WTC11 (cell line): ENCODE data around the gene SAP30BP. TPM values are rescaled to one million over a fixed set of nuclear protein-coding genes. Genes with fewer than 3 reads are reported as not detected.

Experiments
- ATAC-seq: fragments of 200-7000 bp; cut with Tn5 transposase; 2 replicates; pipeline ENCODE4 v1.10.0; 2021; ENCODE audit warnings: mild to moderate bottlenecking, moderate library complexity
- CTCF ChIA-PET: fragments of 300-600 bp; sonication (Branson Sonifier 250); formaldehyde crosslinking; loops from one replicate; lab custom pipeline; 2021; ENCODE audit warnings: antibody characterized with exemption; lab: Charles Lee
- POLR2A ChIA-PET: fragments of 350-600 bp; sonication (Branson Sonifier 250); formaldehyde crosslinking; loops from one replicate; lab custom pipeline; 2021; ENCODE audit warnings: antibody characterized with exemption; lab: Charles Lee
- DNase-seq: peaks from one replicate; pipeline ENCODE4 v3.0.0; 2021; ENCODE audit warnings: low spot score
- H3K27ac Mint-ChIP-seq: 2 replicates; pipeline ENCODE4 v1.8.0; 2021; ENCODE audit warnings: mixed read lengths
- H3K27me3 Mint-ChIP-seq: 2 replicates; pipeline ENCODE4 v1.8.0; 2021; ENCODE audit warnings: low read depth, mild to moderate bottlenecking, moderate library complexity, mixed read lengths
- H3K36me3 Mint-ChIP-seq: 2 replicates; pipeline ENCODE4 v1.8.0; 2021; ENCODE audit warnings: mixed read lengths
- H3K4me1 Mint-ChIP-seq: 2 replicates; pipeline ENCODE4 v1.8.0; 2022; ENCODE audit warnings: mixed read lengths
- H3K4me3 Mint-ChIP-seq: 2 replicates; pipeline ENCODE4 v1.8.0; 2021; ENCODE audit warnings: mild to moderate bottlenecking, moderate library complexity, mixed read lengths
- H3K9me3 Mint-ChIP-seq: 2 replicates; pipeline ENCODE4 v1.8.0; 2021; ENCODE audit warnings: mixed read lengths
- ATF2 ChIP-seq: sonication (generic); formaldehyde crosslinking; IDR thresholded peaks from 2 replicates; pipeline ENCODE4 v1.8.1; 2022; ENCODE audit warnings: low read depth, missing genetic modification reagents, borderline replicate concordance
- ETV6 ChIP-seq: sonication (generic); formaldehyde crosslinking; IDR thresholded peaks from 2 replicates; pipeline ENCODE4 v1.8.1; 2022; ENCODE audit warnings: mild to moderate bottlenecking, missing genetic modification reagents
- FOXJ3 ChIP-seq: sonication (generic); formaldehyde crosslinking; IDR thresholded peaks from 2 replicates; pipeline ENCODE4 v1.9.0; 2021; ENCODE audit warnings: missing genetic modification reagents, mild to moderate bottlenecking, borderline replicate concordance
- FOXP1 ChIP-seq: sonication (generic); formaldehyde crosslinking; IDR thresholded peaks from 2 replicates; pipeline ENCODE4 v1.8.0; 2022; ENCODE audit warnings: missing genetic modification reagents, mild to moderate bottlenecking, moderate library complexity, borderline replicate concordance
- JAZF1 ChIP-seq: fragments of 250-450 bp; sonication (Bioruptor Pico); IDR thresholded peaks from 2 replicates; pipeline ENCODE4 v1.9.0; 2021; ENCODE audit warnings: moderate library complexity, mild to moderate bottlenecking, inconsistent platforms
- KAT7 ChIP-seq: sonication (generic); formaldehyde crosslinking; IDR thresholded peaks from 2 replicates; pipeline ENCODE4 v1.8.1; 2023; ENCODE audit warnings: missing genetic modification reagents, mild to moderate bottlenecking, borderline replicate concordance
- NFATC4 ChIP-seq: fragments of 250-450 bp; sonication (Bioruptor Pico); IDR thresholded peaks from 2 replicates; pipeline ENCODE4 v1.9.0; 2021; ENCODE audit warnings: mild to moderate bottlenecking
- NFYB ChIP-seq: sonication (generic); formaldehyde crosslinking; conservative IDR thresholded peaks from 2 replicates; pipeline ENCODE4 v1.8.0; 2022; ENCODE audit warnings: low read depth, missing genetic modification reagents
- OVOL2 ChIP-seq: fragments of 250-450 bp; sonication (Bioruptor Pico); IDR thresholded peaks from 2 replicates; pipeline ENCODE4 v1.9.0; 2021; ENCODE audit warnings: mild to moderate bottlenecking, borderline replicate concordance
- PREB ChIP-seq: sonication (generic); formaldehyde crosslinking; IDR thresholded peaks from 2 replicates; pipeline ENCODE4 v1.8.1; 2022; ENCODE audit warnings: mild to moderate bottlenecking, missing genetic modification reagents, moderate library complexity, borderline replicate concordance
- PRRX2 ChIP-seq: fragments of 250-450 bp; sonication (Bioruptor Pico); IDR thresholded peaks from 2 replicates; pipeline ENCODE4 v1.8.0; 2021; ENCODE audit warnings: mild to moderate bottlenecking
- RORB ChIP-seq: fragments of 250-450 bp; sonication (Bioruptor Pico); IDR thresholded peaks from 2 replicates; pipeline ENCODE4 v1.9.0; 2021; ENCODE audit warnings: mild to moderate bottlenecking
- TEAD1 ChIP-seq: sonication (generic); formaldehyde crosslinking; IDR thresholded peaks from 2 replicates; pipeline ENCODE4 v1.8.0; 2022; ENCODE audit warnings: mild to moderate bottlenecking, missing genetic modification reagents
- TP53 ChIP-seq: sonication (generic); formaldehyde crosslinking; IDR thresholded peaks from 2 replicates; pipeline ENCODE4 v1.8.1; 2023; ENCODE audit warnings: mild to moderate bottlenecking, missing genetic modification reagents
- ZNF121 ChIP-seq: sonication (generic); formaldehyde crosslinking; IDR thresholded peaks from 2 replicates; pipeline ENCODE4 v1.8.0; 2023; ENCODE audit warnings: missing genetic modification reagents
- ZNF317 ChIP-seq: sonication (generic); formaldehyde crosslinking; IDR thresholded peaks from 2 replicates; pipeline ENCODE4 v1.8.1; 2023; ENCODE audit warnings: low read depth, mild to moderate bottlenecking, moderate library complexity, missing genetic modification reagents, borderline replicate concordance
- ZNF425 ChIP-seq: fragments of 250-450 bp; sonication (Bioruptor Pico); conservative IDR thresholded peaks from 2 replicates; pipeline ENCODE4 v1.9.0; 2021; ENCODE audit warnings: mild to moderate bottlenecking
- ZSCAN18 ChIP-seq: fragments of 250-450 bp; sonication (Bioruptor Pico); IDR thresholded peaks from 2 replicates; pipeline ENCODE4 v2.1.2; 2022; ENCODE audit warnings: mild to moderate bottlenecking, moderate library complexity
- total RNA-seq: library from RNA; stranded (reverse); gene quantifications from 3 replicates; pipeline ENCODE4 v1.2.3, GENCODE V29; 2021
- TF ChIP-seq, protein P1 (sequence below): fragments of 250-450 bp; sonication (Bioruptor Pico); IDR thresholded peaks from 2 replicates; pipeline ENCODE4 v1.8.0; 2021; ENCODE audit warnings: mild to moderate bottlenecking
- TF ChIP-seq, protein P2 (sequence below): sonication (generic); formaldehyde crosslinking; IDR thresholded peaks from 2 replicates; pipeline ENCODE4 v1.8.0; 2022; ENCODE audit warnings: mild to moderate bottlenecking, missing genetic modification reagents
- TF ChIP-seq, protein P3 (sequence below): sonication (generic); formaldehyde crosslinking; IDR thresholded peaks from 2 replicates; pipeline ENCODE4 v1.8.1; 2022; ENCODE audit warnings: missing genetic modification reagents, borderline replicate concordance
- TF ChIP-seq, protein P4 (sequence below): sonication (generic); formaldehyde crosslinking; IDR thresholded peaks from 2 replicates; pipeline ENCODE4 v1.8.0; 2023; ENCODE audit warnings: missing genetic modification reagents, mild to moderate bottlenecking, borderline replicate concordance

The SAP30BP gene
- total RNA-seq, 1 experiment from 2014 or later: 86.8 TPM

GRCh38 chr17:75727391-75727790 is 60.3 kb downstream of the SAP30BP start (continued):
- TF ChIP-seq, protein P1, sequence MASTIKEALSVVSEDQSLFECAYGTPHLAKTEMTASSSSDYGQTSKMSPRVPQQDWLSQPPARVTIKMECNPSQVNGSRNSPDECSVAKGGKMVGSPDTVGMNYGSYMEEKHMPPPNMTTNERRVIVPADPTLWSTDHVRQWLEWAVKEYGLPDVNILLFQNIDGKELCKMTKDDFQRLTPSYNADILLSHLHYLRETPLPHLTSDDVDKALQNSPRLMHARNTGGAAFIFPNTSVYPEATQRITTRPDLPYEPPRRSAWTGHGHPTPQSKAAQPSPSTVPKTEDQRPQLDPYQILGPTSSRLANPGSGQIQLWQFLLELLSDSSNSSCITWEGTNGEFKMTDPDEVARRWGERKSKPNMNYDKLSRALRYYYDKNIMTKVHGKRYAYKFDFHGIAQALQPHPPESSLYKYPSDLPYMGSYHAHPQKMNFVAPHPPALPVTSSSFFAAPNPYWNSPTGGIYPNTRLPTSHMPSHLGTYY (CRISPR knock-in tag): no peak
- no peak for TF ChIP-seq TP53 (CRISPR knock-in tag)
- no peak for TF ChIP-seq FOXP1 (CRISPR knock-in tag)
- no peak for TF ChIP-seq NFYB (CRISPR knock-in tag)
- TF ChIP-seq FOXJ3 (CRISPR knock-in tag): no peak
- no peak for TF ChIP-seq ATF2 (CRISPR knock-in tag)
- no peak for TF ChIP-seq KAT7 (CRISPR knock-in tag)
- no peak for TF ChIP-seq ETV6 (CRISPR knock-in tag)
- TF ChIP-seq, protein P2, sequence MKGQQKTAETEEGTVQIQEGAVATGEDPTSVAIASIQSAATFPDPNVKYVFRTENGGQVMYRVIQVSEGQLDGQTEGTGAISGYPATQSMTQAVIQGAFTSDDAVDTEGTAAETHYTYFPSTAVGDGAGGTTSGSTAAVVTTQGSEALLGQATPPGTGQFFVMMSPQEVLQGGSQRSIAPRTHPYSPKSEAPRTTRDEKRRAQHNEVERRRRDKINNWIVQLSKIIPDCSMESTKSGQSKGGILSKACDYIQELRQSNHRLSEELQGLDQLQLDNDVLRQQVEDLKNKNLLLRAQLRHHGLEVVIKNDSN (CRISPR knock-in tag): no peak
- TF ChIP-seq ZNF425 (CRISPR knock-in tag): no peak
- TF ChIP-seq, protein P3, sequence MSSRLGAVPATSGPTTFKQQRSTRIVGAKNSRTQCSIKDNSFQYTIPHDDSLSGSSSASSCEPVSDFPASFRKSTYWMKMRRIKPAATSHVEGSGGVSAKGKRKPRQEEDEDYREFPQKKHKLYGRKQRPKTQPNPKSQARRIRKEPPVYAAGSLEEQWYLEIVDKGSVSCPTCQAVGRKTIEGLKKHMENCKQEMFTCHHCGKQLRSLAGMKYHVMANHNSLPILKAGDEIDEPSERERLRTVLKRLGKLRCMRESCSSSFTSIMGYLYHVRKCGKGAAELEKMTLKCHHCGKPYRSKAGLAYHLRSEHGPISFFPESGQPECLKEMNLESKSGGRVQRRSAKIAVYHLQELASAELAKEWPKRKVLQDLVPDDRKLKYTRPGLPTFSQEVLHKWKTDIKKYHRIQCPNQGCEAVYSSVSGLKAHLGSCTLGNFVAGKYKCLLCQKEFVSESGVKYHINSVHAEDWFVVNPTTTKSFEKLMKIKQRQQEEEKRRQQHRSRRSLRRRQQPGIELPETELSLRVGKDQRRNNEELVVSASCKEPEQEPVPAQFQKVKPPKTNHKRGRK (CRISPR knock-in tag): no peak

- ATAC-seq (no peak), DNase-seq (no peak)
- CTCF ChIA-PET: interaction anchor here (0.7 to 13.2 kb wide), 11 partner anchors 8 to 141 kb away, joined by 3 to 105 read pairs (median 5); partner anchors contain the start of genes GALK1, ITGB4 and SMIM5
- Mint-ChIP-seq H3K4me3 (no peak overlapping the region), H3K27me3 (no peaks in the 10 kb centered on the region), H3K36me3 (no peaks in the 10 kb centered on the region), H3K9me3 (no peaks in the 10 kb centered on the region), H3K27ac (0 out of 2 replicates have a peak overlapping the region, but pooled peaks have one; percentile 32), H3K4me1 (no peaks in the 10 kb centered on the region)
- TF ChIP-seq KAT7 (CRISPR knock-in tag): no peak
- no peak for TF ChIP-seq ZNF317
- no peak for TF ChIP-seq NFATC4 (CRISPR knock-in tag)
- TF ChIP-seq OVOL2 (CRISPR knock-in tag): no peak
- TF ChIP-seq PRRX2 (CRISPR knock-in tag): no peak
- no peak for TF ChIP-seq PREB (CRISPR knock-in tag)
- no peak for TF ChIP-seq JAZF1 (CRISPR knock-in tag)
- TF ChIP-seq TEAD1 (CRISPR knock-in tag): no peak
- TF ChIP-seq ZSCAN18 (CRISPR knock-in tag): no peak
- TF ChIP-seq, protein P4, sequence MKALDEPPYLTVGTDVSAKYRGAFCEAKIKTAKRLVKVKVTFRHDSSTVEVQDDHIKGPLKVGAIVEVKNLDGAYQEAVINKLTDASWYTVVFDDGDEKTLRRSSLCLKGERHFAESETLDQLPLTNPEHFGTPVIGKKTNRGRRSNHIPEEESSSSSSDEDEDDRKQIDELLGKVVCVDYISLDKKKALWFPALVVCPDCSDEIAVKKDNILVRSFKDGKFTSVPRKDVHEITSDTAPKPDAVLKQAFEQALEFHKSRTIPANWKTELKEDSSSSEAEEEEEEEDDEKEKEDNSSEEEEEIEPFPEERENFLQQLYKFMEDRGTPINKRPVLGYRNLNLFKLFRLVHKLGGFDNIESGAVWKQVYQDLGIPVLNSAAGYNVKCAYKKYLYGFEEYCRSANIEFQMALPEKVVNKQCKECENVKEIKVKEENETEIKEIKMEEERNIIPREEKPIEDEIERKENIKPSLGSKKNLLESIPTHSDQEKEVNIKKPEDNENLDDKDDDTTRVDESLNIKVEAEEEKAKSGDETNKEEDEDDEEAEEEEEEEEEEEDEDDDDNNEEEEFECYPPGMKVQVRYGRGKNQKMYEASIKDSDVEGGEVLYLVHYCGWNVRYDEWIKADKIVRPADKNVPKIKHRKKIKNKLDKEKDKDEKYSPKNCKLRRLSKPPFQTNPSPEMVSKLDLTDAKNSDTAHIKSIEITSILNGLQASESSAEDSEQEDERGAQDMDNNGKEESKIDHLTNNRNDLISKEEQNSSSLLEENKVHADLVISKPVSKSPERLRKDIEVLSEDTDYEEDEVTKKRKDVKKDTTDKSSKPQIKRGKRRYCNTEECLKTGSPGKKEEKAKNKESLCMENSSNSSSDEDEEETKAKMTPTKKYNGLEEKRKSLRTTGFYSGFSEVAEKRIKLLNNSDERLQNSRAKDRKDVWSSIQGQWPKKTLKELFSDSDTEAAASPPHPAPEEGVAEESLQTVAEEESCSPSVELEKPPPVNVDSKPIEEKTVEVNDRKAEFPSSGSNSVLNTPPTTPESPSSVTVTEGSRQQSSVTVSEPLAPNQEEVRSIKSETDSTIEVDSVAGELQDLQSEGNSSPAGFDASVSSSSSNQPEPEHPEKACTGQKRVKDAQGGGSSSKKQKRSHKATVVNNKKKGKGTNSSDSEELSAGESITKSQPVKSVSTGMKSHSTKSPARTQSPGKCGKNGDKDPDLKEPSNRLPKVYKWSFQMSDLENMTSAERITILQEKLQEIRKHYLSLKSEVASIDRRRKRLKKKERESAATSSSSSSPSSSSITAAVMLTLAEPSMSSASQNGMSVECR: no peak
- TF ChIP-seq ZNF121 (CRISPR knock-in tag): no peak
- no peak for TF ChIP-seq RORB (CRISPR knock-in tag)
- POLR2A ChIA-PET: no interaction called here
These were observed 62.2 kb downstream of the SAP30BP start for GRCh38 chr17:75729351-75729750.
